MM.1S (cell line): Measurements from ENCODE around the gene KRT2.

ENCODE experiments used
- DNase-seq: peaks from one replicate; pipeline ENCODE4 v3.0.0-alpha.2; 2015
- H2AFZ ChIP-seq: fragments of 300-600 bp; sonication (generic); 2 replicates; pipeline ENCODE4 v1.6.0; 2016; ENCODE audit warnings: antibody characterized with exemption, low read length
- H3F3A ChIP-seq: fragments of 300-600 bp; sonication (generic); 2 replicates; pipeline ENCODE4 v1.6.1; 2016; ENCODE audit warnings: mild to moderate bottlenecking, antibody characterized with exemption, low read length, moderate library complexity, mixed read lengths; ENCODE audit not compliant: insufficient read depth
- H3K27ac ChIP-seq: fragments of 300-600 bp; sonication (generic); 2 replicates; pipeline ENCODE4 v1.5.1; 2016; ENCODE audit warnings: mild to moderate bottlenecking, low read length
- H3K27me3 ChIP-seq: fragments of 300-600 bp; sonication (generic); replicated peaks from 2 replicates; pipeline ENCODE4 v1.6.0; 2016; ENCODE audit warnings: low read length; ENCODE audit not compliant: insufficient read depth
- H3K36me3 ChIP-seq: fragments of 300-600 bp; sonication (generic); replicated peaks from 2 replicates; pipeline ENCODE4 v1.6.1; 2016; ENCODE audit warnings: mild to moderate bottlenecking, low read length, mixed read lengths; ENCODE audit not compliant: insufficient read depth
- H3K4me1 ChIP-seq: fragments of 300-600 bp; sonication (generic); 2 replicates; pipeline ENCODE4 v1.6.1; 2016; ENCODE audit warnings: low read length, mixed read lengths
- H3K4me2 ChIP-seq: fragments of 300-600 bp; sonication (generic); 2 replicates; pipeline ENCODE4 v1.6.0; 2016; ENCODE audit warnings: low read depth, low read length
- H3K4me3 ChIP-seq: fragments of 300-600 bp; sonication (generic); 2 replicates; pipeline ENCODE4 v1.5.1; 2016; ENCODE audit warnings: low read length, mixed read lengths
- H3K79me2 ChIP-seq: fragments of 300-600 bp; sonication (generic); 2 replicates; pipeline ENCODE4 v1.6.1; 2016; ENCODE audit warnings: mixed run types, low read length, mixed read lengths
- H3K9ac ChIP-seq: fragments of 300-600 bp; sonication (generic); 2 replicates; pipeline ENCODE4 v1.6.1; 2016; ENCODE audit warnings: low read length, mixed read lengths
- H3K9me2 ChIP-seq: fragments of 300-600 bp; sonication (generic); replicated peaks from 2 replicates; pipeline ENCODE4 v1.6.1; 2016; ENCODE audit warnings: mild to moderate bottlenecking, low read length, mixed read lengths; ENCODE audit not compliant: insufficient read depth
- H3K9me3 ChIP-seq: fragments of 300-600 bp; sonication (generic); replicated peaks from 2 replicates; pipeline ENCODE4 v1.6.1; 2016; ENCODE audit warnings: mild to moderate bottlenecking, low read length, mixed read lengths; ENCODE audit not compliant: insufficient read depth
- H4K20me1 ChIP-seq: fragments of 300-600 bp; sonication (generic); 2 replicates; pipeline ENCODE4 v1.6.1; 2016; ENCODE audit warnings: mild to moderate bottlenecking, low read length, moderate library complexity, mixed read lengths; ENCODE audit not compliant: insufficient read depth
- EZH2 ChIP-seq: fragments of 300-600 bp; sonication (generic); optimal IDR thresholded peaks from 2 replicates; pipeline ENCODE3; 2017; ENCODE audit warnings: low read depth, mild to moderate bottlenecking, antibody characterized with exemption, low read length, mixed read lengths
- EZH2phosphoT487 ChIP-seq: fragments of 300-600 bp; sonication (generic); IDR thresholded peaks from 2 replicates; pipeline ENCODE4 v1.6.1; 2018; ENCODE audit warnings: antibody characterized with exemption, low read length
- TF ChIP-seq, protein P1 (sequence below): fragments of 300-600 bp; sonication (generic); IDR thresholded peaks from 2 replicates; pipeline ENCODE4 v1.5.1; 2016; ENCODE audit warnings: antibody characterized with exemption, low read length, mixed read lengths

KRT2 gene

DNA sequence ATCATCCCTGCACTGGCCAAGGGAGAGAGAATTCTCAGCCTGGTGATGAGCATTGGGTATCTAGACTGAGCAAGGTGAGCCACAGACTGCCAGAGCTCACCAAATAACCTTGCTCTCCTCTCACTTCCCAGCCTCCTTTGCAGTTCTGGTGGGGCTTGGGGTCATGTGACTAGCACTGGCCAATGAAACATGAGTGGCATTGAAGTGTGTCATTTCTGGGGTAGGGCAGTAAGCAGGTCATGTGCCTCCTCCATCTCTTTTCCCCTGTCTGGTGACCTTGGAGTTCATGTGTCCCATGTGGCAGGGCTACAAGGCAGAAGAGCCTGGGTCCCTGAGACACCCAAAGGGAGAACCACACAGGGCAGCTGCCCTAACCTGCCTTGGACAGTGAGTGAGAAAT, 47.2 kb downstream of the KRT2 start:
- Histone ChIP-seq H2AFZ (no peak overlapping the region), H3K4me1 (no peaks in the 10 kb centered on the region), H3K9me2 (no peaks in the 10 kb centered on the region), H3K9ac (no peak overlapping the region), H3K4me3 (no peak overlapping the region), H3K4me2 (no peak overlapping the region), H3K36me3 (no peaks in the 10 kb centered on the region), H3K79me2 (no peaks in the 10 kb centered on the region), H3F3A (no peaks in the 10 kb centered on the region), H3K27ac (no peak overlapping the region), H3K9me3 (no peaks in the 10 kb centered on the region), H4K20me1 (no peaks in the 10 kb centered on the region), H3K27me3 (peaks cover 47% of the 10 kb centered on the region)
- TF ChIP-seq EZH2 (no peak), EZH2phosphoT487 (no peak)
- TF ChIP-seq, protein P1, sequence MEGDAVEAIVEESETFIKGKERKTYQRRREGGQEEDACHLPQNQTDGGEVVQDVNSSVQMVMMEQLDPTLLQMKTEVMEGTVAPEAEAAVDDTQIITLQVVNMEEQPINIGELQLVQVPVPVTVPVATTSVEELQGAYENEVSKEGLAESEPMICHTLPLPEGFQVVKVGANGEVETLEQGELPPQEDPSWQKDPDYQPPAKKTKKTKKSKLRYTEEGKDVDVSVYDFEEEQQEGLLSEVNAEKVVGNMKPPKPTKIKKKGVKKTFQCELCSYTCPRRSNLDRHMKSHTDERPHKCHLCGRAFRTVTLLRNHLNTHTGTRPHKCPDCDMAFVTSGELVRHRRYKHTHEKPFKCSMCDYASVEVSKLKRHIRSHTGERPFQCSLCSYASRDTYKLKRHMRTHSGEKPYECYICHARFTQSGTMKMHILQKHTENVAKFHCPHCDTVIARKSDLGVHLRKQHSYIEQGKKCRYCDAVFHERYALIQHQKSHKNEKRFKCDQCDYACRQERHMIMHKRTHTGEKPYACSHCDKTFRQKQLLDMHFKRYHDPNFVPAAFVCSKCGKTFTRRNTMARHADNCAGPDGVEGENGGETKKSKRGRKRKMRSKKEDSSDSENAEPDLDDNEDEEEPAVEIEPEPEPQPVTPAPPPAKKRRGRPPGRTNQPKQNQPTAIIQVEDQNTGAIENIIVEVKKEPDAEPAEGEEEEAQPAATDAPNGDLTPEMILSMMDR: no peak
- no peak for DNase-seq

DNA sequence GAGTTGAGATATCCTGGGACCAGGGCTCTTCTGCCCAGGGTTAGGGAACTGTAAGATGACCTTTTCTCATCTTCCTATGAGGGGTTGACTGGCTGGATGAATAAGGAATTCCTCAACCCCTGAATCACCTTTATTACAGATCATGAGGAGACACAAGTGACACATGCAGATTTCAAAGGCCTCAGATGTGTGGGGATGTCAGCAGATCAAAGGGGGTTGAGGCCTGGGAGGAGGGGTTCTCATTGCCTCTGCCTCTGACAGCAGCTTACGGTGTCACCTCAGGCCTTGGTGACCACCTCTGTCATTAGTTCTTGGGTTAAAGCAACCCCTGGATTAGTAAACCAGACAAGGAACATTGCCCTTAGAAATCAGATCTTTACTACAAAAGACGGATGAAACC, 48.7 kb downstream of the KRT2 start:
- no peaks in the 10 kb centered on the region for H4K20me1 ChIP-seq
- H3K27ac ChIP-seq: no peak overlapping the region
- H3K9ac ChIP-seq: no peak overlapping the region
- DNase-seq: no peak
- no peaks in the 10 kb centered on the region for H3K9me3 ChIP-seq
- peaks cover 48% of the 10 kb centered on the region for H3K27me3 ChIP-seq
- no peak overlapping the region for H3K4me3 ChIP-seq
- H3K36me3 ChIP-seq: no peaks in the 10 kb centered on the region
- no peaks in the 10 kb centered on the region for H3K9me2 ChIP-seq
- no peaks in the 10 kb centered on the region for H3F3A ChIP-seq
- no peak overlapping the region for H2AFZ ChIP-seq
- TF ChIP-seq, protein P1: no peak
- no peak for TF ChIP-seq EZH2
- no peaks in the 10 kb centered on the region for H3K4me1 ChIP-seq
- H3K79me2 ChIP-seq: no peaks in the 10 kb centered on the region
- no peak overlapping the region for H3K4me2 ChIP-seq

DNA sequence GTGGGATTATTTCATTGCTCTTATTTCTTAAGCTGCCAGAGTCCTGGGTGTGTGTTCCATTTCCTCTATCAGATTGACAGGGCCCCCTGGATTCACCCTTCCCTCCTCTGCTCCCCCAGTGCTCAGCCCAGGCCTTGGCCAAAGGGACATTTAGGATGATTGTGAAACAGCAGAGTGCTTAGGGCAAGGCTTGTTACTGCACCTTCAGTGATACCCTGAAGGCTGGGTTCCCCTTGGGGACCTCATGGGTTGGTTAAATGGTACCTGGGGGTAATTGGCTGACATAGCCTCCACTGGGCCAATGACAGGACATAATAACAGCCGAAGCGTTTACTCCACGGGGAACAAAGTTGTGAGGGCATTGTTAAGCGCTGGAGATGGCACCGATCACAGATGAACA, 49.5 kb downstream of the KRT2 start:
- Histone ChIP-seq H3K4me1 (no peaks in the 10 kb centered on the region), H3K79me2 (no peaks in the 10 kb centered on the region), H3K9me3 (no peaks in the 10 kb centered on the region), H3K4me3 (no peak overlapping the region), H3K27ac (no peak overlapping the region), H3K36me3 (no peaks in the 10 kb centered on the region), H3K4me2 (no peak overlapping the region), H3K27me3 (peaks cover 48% of the 10 kb centered on the region), H3K9me2 (no peaks in the 10 kb centered on the region), H4K20me1 (no peaks in the 10 kb centered on the region), H3K9ac (no peak overlapping the region), H2AFZ (no peak overlapping the region), H3F3A (no peaks in the 10 kb centered on the region)
- TF ChIP-seq, protein P1: no peak
- TF ChIP-seq EZH2phosphoT487: no peak
- DNase-seq: no peak

DNA sequence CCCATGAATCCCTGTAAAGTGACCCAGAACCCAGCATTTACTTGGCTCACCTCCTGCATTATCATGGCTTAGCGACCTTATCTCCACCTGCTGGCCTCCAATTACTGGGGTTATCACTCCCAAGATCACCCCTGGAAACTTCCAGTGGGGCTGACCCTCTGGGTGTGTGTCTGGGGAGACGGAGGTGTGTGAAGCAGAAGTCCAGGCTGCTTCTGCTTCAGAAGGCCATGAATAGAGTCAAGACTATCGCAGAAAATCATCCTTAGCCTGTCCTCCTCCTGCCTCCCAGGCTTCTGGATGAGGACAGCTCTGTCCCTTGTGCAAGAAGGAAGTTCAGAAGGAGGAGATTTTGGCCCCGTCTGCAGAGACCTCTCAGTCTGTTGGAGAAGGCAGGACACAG, 50.3 kb downstream of the KRT2 start:
- Histone ChIP-seq H2AFZ (no peak overlapping the region), H3K4me2 (no peak overlapping the region), H3F3A (no peaks in the 10 kb centered on the region), H3K9me3 (no peaks in the 10 kb centered on the region), H3K36me3 (no peaks in the 10 kb centered on the region), H3K9ac (no peak overlapping the region), H3K4me1 (no peaks in the 10 kb centered on the region), H4K20me1 (no peaks in the 10 kb centered on the region), H3K27ac (no peak overlapping the region), H3K79me2 (no peaks in the 10 kb centered on the region), H3K4me3 (no peak overlapping the region), H3K27me3 (peaks cover 55% of the 10 kb centered on the region), H3K9me2 (no peaks in the 10 kb centered on the region)
- TF ChIP-seq EZH2phosphoT487 (no peak), EZH2 (no peak)
- TF ChIP-seq, protein P1: no peak
- DNase-seq: no peak
